Smooth muscle cell of the brain vasculature (primary cell): ENCODE results near the gene FUT3.
"Not testable (repeated sequence)": the region's sequence is repeated elsewhere in the genome, so short reads cannot be mapped to it uniquely, and the experiment has no call there.

Experiments used
- DNase-seq: peaks from one replicate; pipeline ENCODE4 v3.0.0-alpha.2; 2012; ENCODE audit warnings: low read depth, low spot score

The FUT3 gene

DNA sequence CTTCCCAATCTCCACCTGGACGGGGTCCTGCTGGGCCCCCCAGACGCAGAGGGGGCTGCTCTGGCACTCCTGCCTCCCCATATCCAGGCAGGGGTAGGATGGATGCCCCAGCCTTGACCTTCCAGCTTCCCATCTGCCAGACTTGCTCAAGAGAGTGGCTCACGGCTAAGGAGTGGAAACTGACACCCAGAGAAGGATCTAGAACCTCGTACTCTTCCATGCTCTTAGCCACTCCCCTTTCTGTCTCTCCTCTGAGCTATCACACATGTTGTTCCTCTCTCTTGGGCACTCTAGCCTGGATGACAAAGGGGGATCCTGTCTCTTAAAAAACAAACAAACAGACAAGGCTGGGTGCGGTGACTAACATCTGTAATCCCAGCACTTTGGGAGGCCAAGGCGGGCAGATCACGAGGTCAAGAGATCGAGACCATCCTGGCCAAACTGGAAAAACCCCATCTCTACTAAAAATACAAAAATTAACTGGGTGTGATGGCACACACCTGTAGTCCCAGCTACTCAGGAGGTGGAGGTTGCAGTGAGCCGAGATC lies 31.2 kb upstream of the FUT3 start:
- no peak for DNase-seq

DNA sequence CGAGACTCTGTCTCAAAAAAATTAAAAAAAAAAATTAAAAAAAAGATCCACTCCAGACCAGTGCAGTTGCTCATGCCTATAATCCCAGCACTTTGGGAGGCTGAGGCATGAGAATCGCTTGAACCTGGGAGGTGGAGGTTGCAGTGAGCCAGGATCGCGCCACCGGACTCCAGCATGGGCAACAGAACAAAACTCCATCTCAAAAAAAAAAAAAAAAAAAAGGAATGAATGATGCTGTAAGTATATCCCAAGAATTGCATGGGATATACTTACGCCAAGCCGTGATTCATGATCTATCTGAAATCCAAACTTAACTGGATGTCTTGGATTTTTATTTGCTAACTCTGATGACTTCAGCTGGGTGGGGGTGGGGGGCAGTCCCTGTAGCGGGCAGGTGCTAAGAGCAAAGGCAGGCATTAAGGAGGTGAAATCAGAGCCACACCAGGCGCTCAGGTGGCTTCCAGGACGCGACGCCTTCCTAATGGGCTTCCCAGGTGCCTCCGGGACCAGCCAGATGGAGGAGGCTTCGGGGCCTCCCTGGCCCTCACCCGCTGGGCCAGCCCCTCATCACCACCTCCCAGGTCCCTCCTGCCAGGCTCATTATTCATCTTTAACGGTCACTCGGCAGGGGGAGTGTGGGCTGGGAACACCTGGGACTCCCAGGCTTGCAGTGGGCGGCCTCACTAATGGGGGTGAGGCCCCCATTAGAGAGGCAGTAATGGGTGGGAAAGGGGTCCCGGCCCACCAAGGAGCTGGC lies 30.5 kb upstream of the FUT3 start:
- no peak for DNase-seq

DNA sequence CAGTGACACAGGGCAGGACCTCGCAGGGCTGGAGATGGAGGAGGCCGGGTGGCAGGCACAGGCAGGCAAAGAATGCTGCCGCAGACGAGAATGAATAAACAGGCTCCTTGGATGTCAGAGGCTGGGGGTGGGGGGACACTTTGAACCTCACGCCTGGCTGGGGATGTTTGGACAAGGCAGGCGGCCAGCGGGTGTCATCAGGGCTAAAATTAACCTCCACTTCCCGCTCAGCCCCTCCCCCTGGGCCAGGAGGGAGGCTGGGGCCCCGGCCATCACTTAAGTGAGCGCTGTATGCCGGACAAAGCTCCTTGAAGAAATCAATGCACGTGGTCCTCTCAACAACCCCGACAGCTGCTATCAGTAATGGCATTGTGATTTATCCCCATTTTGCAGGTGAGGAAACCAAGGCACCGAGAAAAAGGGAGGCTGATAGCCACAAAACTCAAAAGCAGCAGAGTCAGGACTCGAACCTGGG lies 29.4 kb upstream of the FUT3 start:
- peak; percentile 47 for DNase-seq

DNA sequence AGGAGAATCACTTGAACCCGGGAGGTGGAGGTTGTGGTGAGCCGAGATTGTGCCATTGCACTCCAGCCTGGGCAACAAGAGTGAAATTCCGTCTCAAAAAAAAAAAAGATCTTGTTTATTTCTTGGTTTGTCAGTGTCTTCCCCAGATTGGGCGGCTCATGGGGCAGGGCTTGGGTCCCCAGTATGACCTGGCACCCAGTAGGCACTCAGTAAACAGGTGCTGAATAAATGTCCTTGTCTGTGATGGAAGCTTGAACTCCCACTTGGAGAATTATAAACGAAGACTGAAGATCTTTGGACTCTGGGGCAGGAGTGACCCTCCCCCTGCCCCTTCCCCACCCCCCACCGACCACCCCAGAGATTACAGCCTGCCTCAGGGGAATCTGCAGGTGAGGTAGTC lies 28.9 kb upstream of the FUT3 start:
- DNase-seq, result no peak

DNA sequence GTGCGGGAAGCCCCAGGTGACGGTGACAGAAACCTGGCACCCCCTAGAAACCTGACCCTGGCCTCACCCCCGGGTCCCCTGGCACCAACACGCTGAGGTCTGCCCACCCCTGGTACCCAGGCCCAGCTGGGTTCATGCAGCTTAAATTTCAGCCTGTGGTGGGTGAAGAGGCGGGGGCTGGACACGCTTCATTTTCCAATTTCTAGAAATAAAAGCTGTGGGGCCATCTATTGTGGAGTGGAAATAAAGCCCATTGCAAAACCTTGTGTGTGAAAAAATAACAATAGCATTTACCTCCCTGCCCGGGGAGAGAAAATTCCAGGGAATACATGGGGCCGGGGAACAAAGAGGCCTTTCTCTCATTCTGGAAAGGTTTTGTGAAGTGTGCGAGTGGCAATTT lies 26.6 kb upstream of the FUT3 start:
- DNase-seq, result no peak

DNA sequence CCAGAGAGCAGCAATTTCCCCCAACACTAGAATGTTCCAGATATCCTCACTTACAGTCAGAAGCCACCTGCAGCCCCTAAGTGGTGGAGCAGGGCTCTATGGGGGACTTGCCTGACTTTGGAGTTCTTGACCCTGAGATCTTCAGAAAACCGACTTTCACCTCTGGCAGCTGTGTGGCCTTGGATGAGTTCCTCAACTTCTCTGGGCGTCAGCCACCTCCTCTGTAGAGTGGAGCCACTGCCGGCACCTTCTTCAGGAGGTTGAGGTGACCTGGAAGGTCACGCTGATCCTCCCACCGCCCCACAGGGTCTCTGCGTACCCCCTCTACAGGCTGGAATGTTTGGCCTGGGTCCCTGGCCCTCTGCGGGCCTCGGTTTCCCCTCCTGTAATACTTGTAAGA lies 26.2 kb upstream of the FUT3 start:
- no peak for DNase-seq

DNA sequence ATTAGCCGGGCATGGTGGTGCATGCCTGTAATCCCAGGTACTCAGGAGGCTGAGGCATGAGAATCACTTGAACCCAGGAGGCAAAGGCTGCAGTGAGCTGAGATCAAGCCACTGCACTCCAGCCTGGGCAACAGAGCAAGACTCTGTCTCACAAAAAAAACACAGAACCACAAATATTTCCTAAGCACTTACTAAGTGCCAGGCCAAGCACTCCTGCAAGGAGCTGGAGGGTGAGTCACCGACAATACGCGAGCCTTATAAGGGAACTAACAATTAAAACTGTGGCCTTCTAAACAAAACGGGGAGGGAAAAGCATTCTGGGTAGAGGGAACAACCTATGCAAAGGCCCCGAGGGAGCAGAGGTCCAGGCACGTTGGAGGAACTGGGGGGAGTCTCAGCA lies 23.2 kb upstream of the FUT3 start:
- DNase-seq, result not testable (repeated sequence)

DNA sequence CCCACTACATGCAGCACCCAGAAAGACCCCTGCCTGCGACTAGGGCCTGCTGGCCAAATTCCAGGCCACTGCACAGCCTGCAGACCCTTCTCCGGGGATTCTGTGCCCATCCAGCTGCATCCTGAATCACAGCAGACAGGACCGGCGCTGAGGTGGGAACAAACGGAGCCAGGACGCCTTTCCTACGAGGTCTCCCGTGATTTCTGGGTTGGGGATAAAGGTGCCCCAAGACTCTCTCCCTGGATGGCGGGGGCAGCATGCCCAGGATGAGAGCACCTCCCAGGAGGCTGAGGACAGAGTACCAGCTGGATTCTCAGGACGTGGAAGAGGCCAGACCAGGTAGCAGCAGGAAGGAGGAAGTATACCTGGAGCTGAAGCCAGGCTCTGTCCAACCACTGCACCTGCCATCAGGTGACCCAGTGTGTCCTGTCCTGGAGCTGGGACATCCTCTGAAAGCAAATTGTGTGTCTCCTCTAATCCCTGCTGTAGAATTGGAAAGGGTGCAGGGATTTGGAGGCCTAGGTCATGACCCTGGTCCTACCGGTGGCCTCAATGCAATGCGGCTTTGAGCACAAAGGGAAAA lies 22.5 kb upstream of the FUT3 start:
- no peak for DNase-seq

DNA sequence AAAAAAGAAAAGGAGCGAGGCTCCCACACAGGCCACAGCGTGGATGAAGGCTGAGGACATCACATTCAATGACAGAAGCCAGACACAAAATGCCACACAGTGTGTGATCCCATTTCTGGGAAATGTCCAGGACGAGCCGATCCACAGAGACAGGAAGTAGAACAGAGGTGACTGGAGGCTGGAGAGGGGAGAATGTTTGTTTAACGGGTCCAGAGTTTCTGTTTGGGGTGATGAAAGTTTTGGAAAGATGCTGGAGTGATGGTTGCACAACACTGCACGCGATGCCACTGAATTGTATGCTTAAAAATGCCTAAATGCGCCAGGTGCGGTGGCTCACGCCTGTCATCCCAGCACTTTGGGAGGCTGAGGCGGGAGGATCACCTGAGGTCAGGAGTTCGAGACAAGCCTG lies 19.7 kb upstream of the FUT3 start:
- no peak for DNase-seq

DNA sequence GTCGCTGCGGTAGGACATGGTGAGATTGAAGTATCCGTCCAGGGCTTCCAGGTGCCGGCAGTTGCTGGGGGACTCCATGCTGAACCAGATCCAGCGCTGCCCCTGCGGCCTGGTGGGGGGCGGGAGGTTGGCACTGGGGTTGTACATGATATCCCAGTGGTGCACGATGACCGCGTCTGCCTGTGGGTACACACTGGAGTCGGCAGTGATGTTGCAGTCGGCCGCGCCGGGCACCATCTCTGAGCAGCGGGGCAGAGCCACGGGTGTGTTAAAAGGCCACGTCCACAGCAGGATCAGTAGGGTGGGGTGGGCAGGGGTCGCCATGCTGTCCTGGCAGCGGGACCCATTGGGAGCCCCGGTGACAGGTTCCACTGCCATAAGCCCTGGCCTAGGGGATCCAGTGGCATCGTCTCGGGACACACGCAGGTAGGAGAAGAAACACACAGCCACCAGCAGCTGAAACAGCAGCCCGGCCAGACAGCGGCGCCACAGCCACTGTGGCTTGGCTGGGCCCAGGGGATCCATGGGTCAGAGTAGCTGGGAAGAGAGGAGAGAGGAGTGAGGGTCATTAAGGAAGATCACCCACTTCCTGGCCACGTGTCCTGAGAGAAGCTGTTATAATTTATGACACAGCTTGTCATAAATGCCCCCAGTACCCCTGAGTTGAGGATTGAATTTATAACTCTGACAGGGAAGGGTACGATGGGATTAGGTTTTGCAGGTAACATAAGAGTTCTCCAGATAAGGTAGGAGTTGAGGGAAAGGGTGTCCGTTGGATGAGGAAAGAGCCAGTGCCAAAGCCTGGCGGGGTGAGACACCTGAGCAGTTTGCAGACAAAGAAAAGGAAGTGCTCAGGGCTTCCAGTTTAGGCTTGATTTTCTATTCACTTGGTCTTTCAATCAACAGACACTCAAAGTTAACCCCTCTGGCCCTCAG lies 16.2 kb upstream of the FUT3 start:
- no peak for DNase-seq

DNA sequence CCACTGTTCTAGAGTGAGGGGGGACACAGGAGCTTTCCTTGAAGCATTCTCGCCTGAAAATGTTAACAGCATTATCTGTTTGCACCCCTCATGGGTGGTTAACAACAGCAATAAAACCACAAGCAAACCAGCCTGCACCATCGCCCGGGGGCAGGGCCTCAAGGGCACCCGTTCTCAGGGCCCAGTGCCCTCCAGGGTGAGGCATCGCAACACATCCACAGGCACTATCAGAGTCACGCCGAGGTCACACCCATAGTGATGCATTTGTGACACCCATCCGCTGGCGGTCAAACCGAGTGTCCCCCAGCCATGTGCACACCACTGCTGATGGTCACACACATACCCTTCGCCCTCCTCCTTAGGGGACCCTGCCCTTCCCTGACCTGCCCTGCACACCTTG lies 14.5 kb upstream of the FUT3 start:
- no peak for DNase-seq

DNA sequence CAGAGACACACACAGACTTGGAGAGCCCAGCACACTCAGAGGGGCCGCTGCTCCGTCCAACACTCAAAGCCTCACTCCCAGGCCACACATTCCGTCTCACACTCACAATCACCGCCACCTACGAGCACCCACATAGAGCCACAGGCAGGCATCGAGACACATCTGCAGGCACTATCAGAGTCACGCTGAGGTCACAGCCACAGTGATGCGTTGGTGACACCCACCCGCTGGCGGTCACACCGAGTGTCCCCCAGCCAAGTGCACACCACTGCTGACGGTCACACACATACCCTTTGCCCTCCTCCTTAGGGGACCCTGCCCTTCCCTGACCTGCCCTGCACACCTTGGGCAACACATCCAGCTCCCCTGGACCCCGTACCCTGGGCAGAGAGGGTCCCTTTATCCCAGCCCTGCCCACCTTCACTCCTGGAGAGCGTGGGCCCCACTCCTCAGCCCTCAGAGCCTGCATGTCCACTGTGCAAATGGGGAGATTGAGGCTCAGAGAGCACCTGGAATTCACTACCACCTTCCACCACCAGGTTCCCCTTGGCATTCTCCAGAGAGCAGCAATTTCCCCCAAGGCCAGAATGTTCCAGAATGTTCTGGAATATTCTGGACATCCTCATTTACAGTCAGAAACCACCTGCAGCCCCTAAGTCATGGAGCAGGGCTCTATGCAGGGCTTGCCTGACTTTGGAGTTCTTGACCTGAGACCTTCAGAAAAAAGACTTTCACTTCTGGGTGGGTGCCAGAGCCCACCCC lies 13.7 kb upstream of the FUT3 start:
- DNase-seq, result no peak

DNA sequence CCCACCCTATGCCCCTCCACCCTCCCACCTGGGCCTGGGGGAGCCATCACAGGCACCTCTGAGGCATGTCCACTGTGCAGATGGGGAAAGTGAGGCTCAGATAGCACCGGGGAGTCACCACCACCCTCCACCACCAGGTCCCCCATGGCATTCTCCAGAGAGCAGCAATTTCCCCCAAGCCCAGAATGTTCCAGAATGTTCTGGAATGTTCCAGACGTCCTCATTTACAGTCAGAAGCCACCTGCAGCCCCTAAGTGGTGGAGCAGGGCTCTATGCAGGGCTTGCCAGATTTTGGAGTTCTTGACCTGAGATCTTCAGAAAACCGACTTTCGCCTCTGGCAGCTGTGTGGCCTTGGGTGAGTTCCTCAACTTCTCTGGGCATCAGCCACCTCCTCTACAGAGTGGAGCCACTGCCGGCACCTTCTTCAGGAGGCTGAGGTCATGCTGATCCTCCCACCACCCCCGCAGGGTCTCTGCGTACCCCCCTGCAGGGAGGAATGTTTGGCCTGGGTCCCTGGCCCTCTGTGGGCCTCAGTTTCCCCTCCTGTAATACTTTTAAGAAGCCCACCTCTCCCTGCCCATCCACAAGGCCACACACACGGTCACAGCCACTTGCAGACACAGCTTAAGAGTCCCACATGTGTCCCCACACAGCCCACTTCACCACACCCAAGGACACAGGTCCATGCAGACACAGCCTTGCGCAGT lies 12.9 kb upstream of the FUT3 start:
- no peak for DNase-seq

DNA sequence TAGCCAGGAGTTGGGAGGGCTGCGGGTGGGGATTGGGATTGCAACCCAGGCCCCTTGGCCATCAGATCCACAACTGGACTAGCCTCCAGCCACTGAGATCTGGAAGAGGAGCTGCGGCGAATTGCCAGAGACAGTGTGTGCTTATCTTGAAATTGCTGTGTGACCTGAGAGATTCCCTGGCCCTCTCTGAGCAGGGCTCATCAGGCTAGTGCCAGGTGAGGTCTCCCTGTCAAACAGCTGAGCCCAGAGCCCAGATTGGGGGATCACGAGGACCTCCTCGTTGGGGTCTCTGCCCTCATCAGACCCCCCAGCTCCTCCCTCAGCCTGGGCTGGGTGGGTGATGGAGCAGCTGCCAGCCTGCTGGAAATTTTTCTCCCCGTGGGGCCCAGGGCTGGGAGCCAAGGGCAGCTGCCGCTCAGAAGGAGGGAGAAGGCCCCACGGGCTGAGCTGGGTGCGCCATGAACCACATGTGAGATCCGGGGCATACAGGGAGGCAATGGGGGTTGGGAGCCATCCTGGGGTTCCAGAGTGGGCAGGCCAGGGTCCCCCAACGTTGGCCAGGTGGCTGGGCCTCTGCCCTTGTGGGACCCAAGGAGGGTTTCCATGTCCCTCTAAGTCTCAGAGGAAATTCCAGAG lies 11.9 kb upstream of the FUT3 start:
- DNase-seq, result no peak

DNA sequence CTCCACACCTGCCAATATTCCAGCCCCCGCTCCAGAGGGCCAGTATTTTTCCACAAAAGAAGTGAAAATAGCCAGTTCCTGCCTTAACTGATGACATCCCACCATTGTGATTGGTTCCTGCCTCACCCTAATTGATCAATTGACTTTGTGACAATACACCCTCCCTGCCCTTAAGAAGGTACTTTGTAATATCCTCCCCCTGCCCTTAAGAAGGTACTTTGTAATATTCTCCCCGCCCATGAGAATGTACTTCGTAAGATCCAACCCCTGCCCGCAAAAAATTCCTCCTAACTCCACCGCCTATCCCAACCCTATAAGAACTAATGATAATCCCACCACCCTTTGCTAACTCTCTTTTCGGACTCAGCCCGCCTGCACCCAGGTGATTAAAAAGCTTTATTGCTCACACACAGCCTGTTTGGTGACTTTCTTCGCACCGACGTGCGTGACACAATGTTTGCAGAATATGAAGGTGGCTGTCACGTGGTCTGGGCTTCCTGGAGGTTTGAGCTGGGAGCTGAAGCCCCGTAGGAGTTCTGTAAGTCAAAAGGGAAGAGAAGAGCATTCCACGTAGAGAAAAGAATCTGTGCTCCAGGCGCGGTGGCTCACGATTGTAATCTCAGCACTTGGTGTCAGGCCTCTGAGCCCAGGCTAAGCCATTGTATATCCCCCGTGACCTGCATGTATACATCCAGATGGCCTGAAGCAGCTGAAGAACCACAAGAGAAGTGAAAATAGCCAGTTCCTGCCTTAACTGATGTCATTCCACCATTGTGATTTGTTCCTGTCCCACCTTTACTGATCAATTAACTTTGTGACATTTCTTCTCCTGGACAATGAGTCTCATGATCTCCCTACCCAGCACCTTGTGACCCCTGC lies 6.2 kb upstream of the FUT3 start:
- no peak for DNase-seq

DNA sequence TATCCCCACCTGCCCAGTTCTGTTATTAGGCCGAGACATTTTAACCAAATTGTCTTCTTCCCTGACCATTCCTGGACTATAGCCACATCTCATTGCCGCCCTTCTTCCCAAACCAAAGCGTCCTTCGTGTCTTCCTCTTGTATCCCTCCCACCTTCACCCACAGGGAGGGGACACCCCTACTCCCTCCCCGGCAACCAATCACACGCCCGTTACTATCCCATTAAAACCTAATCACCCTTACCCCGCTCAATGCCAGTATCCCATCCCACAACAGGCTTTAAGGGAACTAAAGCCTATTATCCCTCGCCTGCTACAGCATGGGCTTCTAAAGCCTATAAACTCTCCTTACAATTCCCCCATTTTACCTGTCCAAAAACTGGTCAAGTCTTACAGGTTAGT lies 3.9 kb upstream of the FUT3 start:
- not testable (repeated sequence) for DNase-seq

DNA sequence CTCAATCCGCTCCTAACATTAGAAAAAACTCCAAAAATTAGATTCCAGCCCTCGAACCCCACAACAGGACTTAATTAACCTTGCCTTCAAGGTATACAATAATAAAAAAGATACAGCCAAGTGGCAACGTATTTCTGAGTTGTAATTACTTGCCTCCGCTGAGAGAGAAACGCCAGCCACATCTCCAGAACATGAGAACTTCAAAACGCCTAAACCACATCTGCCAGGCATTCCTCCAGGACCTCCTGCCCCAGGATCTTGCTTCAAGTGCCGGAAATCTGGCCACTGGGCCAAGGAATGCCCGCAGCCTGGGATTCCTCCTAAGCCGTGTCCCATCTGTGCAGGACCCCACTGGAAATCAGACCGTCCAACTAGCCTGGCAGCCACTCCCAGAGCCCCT lies 2.9 kb upstream of the FUT3 start:
- not testable (repeated sequence) for DNase-seq

DNA sequence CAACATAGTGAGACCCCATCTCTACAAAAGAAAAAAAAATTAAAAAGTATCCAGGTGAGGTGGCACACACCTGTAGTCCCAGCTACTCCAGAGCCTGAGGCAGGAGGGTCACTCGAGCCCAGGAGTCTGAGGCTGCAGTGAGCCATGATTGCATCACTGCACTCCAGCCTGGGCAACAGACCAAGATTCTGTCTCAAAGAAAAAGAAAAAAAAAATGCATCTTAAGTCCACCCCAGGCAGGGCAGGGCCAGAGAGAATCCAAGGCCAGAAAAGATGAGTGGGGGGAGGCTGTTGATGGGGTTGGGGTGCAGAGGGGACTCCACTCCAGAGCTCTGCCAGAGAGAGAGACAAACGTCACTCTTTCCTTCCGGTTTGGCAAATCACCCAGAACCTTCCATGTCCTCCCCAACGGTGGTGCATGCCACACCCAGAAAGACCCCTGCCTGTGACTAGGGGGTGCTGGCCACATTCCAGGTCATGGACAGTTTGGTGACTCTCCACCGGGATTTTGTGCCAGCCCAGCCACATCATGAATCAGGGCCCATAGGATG lies 431 bp downstream of the FUT3 start:
- DNase-seq, result no peak

DNA sequence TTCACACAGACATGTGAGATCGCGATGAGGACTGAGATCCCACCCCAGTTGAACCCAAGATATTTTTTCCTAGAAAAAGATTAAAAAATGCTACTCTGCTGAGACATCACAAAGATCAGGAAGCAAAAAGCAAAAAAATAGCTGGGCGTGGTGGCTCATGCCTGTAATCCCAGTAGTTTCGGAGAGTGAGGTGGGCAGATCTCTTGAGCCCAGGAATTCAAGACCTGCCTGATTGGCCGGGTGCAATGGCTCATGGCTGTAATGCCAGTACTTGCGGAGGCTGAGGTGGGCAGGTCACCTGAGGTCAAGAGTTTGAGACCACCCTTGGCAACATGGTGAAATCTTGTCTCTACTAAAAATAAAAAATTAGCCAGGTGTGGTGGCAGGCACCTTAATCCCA lies 1.1 kb downstream of the FUT3 start:
- no peak for DNase-seq
